ENCODE results near the gene ALMS1.
"Not testable (repeated sequence)": the region's sequence is repeated elsewhere in the genome, so short reads cannot be mapped to it uniquely, and the experiment has no call there.

The ALMS1 gene

DNA sequence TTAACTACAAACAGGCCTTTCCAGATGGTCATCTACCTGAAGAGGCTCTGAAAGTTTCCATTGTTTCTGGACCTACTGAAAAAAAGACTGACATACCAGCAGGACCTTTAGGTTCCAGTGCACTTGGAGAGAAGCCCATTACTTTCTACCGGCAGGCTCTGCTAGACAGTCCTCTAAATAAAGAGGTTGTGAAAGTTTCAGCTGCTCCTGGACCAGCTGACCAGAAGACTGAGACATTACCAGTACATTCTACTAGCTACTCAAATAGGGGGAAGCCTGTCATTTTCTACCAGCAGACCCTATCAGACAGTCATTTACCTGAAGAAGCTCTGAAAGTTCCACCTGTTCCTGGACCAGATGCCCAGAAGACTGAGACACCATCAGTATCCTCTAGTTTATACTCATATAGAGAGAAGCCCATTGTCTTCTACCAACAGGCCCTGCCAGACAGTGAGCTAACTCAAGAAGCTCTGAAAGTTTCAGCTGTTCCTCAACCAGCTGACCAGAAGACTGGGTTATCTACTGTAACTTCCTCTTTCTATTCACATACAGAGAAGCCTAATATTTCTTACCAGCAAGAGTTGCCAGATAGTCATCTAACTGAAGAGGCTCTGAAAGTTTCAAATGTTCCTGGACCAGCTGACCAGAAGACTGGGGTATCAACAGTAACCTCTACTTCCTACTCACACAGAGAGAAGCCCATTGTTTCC is 65.8 kb downstream of the ALMS1 start:
- Histone ChIP-seq H3K4me3 (ENCODE audit: low read depth in 1 of 2, low read length in 1 of 2) (no peak overlapping the region), H3K4me1 (ENCODE audit: control insufficient read depth in 1 of 2, insufficient read depth in 1 of 2, low read depth in 1 of 2, low read length in 1 of 2) (no peaks in the 10 kb centered on the region), H3K27me3 (no peaks in the 10 kb centered on the region), H3K9me3 (no peaks in the 10 kb centered on the region), H3K36me3 (peaks cover 10% of the 10 kb centered on the region), H3K27ac (no peak overlapping the region)
- TF ChIP-seq, protein P1, sequence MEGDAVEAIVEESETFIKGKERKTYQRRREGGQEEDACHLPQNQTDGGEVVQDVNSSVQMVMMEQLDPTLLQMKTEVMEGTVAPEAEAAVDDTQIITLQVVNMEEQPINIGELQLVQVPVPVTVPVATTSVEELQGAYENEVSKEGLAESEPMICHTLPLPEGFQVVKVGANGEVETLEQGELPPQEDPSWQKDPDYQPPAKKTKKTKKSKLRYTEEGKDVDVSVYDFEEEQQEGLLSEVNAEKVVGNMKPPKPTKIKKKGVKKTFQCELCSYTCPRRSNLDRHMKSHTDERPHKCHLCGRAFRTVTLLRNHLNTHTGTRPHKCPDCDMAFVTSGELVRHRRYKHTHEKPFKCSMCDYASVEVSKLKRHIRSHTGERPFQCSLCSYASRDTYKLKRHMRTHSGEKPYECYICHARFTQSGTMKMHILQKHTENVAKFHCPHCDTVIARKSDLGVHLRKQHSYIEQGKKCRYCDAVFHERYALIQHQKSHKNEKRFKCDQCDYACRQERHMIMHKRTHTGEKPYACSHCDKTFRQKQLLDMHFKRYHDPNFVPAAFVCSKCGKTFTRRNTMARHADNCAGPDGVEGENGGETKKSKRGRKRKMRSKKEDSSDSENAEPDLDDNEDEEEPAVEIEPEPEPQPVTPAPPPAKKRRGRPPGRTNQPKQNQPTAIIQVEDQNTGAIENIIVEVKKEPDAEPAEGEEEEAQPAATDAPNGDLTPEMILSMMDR (IDR thresholded peaks at IDR 0.05): no peak

DNA sequence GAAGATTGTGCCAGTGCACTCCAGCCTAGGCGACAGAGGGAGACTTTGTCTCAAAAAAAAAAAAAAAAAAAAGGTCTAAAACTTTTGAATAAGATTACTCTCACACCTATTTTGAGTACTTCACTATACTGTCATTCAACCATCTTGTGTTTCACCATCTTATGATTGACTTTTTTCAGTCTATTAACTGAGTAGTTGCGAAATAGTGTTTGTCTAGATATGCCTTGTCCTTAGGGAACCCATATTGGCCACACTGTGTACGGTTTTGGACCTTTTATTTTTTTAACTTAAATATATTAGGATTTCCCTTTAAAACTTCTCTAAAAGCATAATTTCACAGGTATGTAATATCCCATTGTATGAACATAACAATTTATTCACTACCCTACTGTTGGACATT is 72.3 kb downstream of the ALMS1 start:
- Histone ChIP-seq H3K4me1 (ENCODE audit: control insufficient read depth in 1 of 2, insufficient read depth in 1 of 2, low read depth in 1 of 2, low read length in 1 of 2) (no peaks in the 10 kb centered on the region), H3K27ac (no peak overlapping the region), H3K27me3 (no peaks in the 10 kb centered on the region), H3K4me3 (ENCODE audit: low read depth in 1 of 2, low read length in 1 of 2) (no peak overlapping the region), H3K36me3 (no peaks in the 10 kb centered on the region), H3K9me3 (no peaks in the 10 kb centered on the region)
- TF ChIP-seq, protein P1 (IDR thresholded peaks at IDR 0.05): no peak

GRCh38 chr2:73462388-73462787 is 76.8 kb downstream of the ALMS1 start:
- H3K36me3 ChIP-seq; H3K9me3 ChIP-seq; H3K27ac ChIP-seq; H3K27me3 ChIP-seq; H3K4me1 ChIP-seq (ENCODE audit: control insufficient read depth in 1 of 2, insufficient read depth in 1 of 2, low read depth in 1 of 2, low read length in 1 of 2); H3K4me3 ChIP-seq (ENCODE audit: low read depth in 1 of 2, low read length in 1 of 2): not testable (repeated sequence)

GRCh38 chr2:73468376-73468775 is 82.7 kb downstream of the ALMS1 start:
- Histone ChIP-seq H3K9me3 (no peaks in the 10 kb centered on the region), H3K4me3 (ENCODE audit: low read depth in 1 of 2, low read length in 1 of 2) (no peak overlapping the region), H3K4me1 (ENCODE audit: control insufficient read depth in 1 of 2, insufficient read depth in 1 of 2, low read depth in 1 of 2, low read length in 1 of 2) (no peaks in the 10 kb centered on the region), H3K36me3 (no peaks in the 10 kb centered on the region), H3K27ac (no peak overlapping the region), H3K27me3 (no peaks in the 10 kb centered on the region)
- TF ChIP-seq, protein P1 (IDR thresholded peaks at IDR 0.05): no peak

GRCh38 chr2:73483874-73484273 is 98.2 kb downstream of the ALMS1 start:
- H3K4me3 ChIP-seq (ENCODE audit: low read depth in 1 of 2, low read length in 1 of 2); H3K9me3 ChIP-seq; H3K27ac ChIP-seq; H3K4me1 ChIP-seq (ENCODE audit: control insufficient read depth in 1 of 2, insufficient read depth in 1 of 2, low read depth in 1 of 2, low read length in 1 of 2); H3K27me3 ChIP-seq; H3K36me3 ChIP-seq: not testable (repeated sequence)

DNA sequence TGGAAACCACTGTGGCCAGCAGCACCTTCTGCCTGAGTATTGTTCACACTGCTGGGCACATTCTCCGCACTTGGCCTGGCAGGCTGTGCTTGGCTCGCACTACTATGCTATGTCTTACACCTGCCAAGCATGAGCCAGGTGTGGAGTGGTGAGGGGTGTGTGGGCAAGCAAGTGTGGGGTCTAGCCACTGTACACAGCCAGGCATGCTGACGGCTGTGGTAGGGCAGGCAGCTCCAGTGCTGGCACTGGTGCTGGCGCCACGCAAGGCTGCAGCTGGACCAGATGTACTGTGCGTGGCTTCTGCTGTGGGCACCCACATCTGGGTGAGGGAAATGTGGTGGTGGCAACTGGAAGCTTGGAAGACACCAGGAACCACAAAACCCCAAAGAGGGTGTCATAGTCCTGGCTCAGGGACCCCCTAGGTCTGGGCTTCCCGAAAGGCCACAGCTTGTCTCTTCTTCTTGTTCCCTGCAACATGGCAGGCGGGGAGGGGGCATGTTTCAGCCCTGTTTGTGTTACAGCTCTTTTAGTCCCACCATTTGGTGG is 101.5 kb downstream of the ALMS1 start:
- TF ChIP-seq, protein P1 (IDR thresholded peaks at IDR 0.05): no peak
- Histone ChIP-seq H3K4me3 (ENCODE audit: low read depth in 1 of 2, low read length in 1 of 2) (no peak overlapping the region), H3K9me3 (peaks cover 3% of the 10 kb centered on the region), H3K36me3 (peaks cover 14% of the 10 kb centered on the region), H3K27me3 (no peaks in the 10 kb centered on the region), H3K27ac (no peak overlapping the region), H3K4me1 (ENCODE audit: control insufficient read depth in 1 of 2, insufficient read depth in 1 of 2, low read depth in 1 of 2, low read length in 1 of 2) (no peaks in the 10 kb centered on the region)
